ENCODE data around the gene HDAC9.
"Not testable (repeated sequence)": the region's sequence is repeated elsewhere in the genome, so short reads cannot be mapped to it uniquely, and the experiment has no call there.

DNA sequence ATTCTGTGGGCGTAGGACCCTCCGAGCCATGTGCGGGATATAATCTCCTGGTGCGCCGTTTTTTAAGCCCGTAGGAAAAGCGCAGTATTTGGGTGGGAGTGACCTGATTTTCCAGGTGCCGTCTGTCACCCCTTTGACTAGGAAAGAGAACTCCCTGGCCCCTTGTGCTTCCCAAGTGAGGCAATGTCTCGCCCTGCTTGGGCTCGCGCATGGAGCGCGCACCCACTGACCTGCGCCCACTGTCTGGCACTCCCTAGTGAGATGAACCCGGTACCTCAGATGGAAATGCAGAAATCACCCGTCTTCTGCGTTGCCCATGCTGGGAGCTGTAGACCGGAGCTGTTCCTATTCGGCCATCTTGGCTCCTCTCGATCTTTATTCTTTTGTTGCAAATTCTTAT is 495.2 kb downstream of the HDAC9 start:
- TF ChIP-seq, protein P1, sequence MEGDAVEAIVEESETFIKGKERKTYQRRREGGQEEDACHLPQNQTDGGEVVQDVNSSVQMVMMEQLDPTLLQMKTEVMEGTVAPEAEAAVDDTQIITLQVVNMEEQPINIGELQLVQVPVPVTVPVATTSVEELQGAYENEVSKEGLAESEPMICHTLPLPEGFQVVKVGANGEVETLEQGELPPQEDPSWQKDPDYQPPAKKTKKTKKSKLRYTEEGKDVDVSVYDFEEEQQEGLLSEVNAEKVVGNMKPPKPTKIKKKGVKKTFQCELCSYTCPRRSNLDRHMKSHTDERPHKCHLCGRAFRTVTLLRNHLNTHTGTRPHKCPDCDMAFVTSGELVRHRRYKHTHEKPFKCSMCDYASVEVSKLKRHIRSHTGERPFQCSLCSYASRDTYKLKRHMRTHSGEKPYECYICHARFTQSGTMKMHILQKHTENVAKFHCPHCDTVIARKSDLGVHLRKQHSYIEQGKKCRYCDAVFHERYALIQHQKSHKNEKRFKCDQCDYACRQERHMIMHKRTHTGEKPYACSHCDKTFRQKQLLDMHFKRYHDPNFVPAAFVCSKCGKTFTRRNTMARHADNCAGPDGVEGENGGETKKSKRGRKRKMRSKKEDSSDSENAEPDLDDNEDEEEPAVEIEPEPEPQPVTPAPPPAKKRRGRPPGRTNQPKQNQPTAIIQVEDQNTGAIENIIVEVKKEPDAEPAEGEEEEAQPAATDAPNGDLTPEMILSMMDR (IDR thresholded peaks at IDR 0.05 in 2 of 3, conservative IDR thresholded peaks at IDR 0.05 in 1 of 3; ENCODE audit: borderline replicate concordance in 1 of 3, insufficient read depth in 1 of 3, low read depth in 2 of 3, low read length in 2 of 3) = not testable (repeated sequence)
- not testable (repeated sequence) for TF ChIP-seq YY1 (IDR thresholded peaks at IDR 0.05; ENCODE audit: extremely low read depth, insufficient replicate concordance, low read depth, low read length); JUND (IDR thresholded peaks at IDR 0.05); EZH2 (IDR thresholded peaks at IDR 0.05)
